ENCODE results near the gene XKR7.
"Not testable (repeated sequence)": the region's sequence is repeated elsewhere in the genome, so short reads cannot be mapped to it uniquely, and the experiment has no call there.

XKR7 gene

GRCh38 chr20:31967830-31968249, at the start of gene XKR7:
Gene XKR7, plus strand, starts transcription at chr20:31968151. Its CDS starts 25 bp downstream, at chr20:31968176.
- FAIRE-seq = no peak

DNA sequence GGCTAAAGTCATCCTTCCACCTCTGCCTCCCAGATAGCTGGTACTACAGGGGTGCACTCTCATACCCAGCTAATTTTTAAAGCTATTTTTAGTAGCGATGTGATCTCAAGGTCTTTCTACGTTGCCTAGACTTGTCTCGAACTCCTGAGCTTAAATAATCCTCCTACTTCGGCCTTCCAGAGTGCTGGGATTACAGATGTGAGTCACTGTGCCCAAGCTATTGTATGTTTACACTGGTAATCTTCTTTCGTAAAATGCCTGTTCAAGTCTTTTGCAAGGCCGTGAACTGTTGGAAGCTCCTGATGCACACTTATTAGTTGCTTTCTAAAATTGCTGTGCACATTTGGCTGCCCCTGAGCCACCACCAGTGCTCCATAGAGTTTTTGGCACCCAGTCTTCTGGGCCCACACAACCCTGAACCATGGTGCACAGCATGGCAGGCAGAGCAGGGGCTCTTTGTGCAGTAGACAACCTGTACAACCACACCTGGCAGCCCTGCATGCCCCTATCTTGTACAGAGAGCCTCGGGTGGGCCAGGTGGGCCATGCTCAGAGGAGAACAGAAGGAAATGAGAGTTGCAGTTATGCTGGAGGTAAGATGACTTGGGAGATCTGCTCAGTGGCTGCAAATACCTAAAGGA, 49.4 kb upstream of the XKR7 start:
- FAIRE-seq = no peak

DNA sequence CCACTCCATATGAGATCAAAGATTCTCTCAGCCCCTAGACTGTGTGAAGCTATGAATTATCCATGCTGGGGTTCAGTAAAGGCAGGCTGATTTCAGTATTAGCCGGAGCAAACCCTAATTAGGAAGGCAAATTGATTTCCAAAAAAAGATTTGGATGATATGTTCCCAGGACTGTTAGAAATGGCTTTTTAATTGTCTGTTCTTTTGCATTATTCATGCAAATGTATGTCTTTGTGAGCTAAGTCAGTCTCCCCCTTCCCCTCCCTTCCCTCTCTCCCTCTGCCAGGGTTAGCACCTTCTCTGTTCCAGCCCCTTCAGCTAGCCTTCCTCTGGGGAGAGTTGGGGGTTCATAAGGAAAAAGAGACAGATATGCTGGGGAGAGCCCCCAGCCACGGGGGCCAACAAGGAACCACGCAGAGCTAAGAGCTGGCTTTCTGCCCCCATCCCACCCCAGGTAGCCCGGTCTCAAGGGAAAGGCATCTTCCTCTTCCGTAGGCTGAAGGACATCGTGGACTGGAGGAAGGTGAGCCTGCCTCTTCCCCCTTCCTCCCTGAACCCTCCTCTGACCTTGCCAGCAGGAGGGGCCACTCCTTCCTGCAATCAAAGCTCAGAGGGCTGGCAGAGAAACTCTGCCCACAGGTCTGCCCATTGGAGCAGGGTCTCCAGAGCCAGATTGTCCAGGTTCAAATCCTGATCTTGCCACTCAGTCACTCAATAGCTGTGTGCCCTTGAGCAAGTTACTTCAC, 48.4 kb upstream of the XKR7 start:
- FAIRE-seq = no peak

GRCh38 chr20:31920275-31920855, 47.6 kb upstream of the XKR7 start:
- no peak for FAIRE-seq

DNA sequence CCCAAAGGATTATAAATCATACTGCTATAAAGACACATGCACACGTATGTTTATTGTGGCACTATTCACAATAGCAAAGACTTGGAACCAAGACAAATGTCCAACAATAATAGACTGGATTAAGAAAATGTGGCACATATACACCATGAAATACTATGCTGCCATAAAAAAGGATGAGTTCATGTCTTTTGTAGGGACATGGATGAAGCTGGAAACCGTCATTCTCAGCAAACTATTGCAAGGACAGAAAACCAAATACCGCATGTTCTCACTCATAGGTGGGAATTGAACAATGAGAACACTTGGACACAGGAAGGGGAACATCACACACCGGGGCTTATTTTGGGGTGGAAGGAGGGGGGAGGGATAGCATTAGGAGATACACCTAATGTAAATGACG, 46.5 kb upstream of the XKR7 start:
- FAIRE-seq = not testable (repeated sequence)

- FAIRE-seq = no peak
Measured at GRCh38 chr20:31922181-31922580, 45.8 kb upstream of the XKR7 start.

DNA sequence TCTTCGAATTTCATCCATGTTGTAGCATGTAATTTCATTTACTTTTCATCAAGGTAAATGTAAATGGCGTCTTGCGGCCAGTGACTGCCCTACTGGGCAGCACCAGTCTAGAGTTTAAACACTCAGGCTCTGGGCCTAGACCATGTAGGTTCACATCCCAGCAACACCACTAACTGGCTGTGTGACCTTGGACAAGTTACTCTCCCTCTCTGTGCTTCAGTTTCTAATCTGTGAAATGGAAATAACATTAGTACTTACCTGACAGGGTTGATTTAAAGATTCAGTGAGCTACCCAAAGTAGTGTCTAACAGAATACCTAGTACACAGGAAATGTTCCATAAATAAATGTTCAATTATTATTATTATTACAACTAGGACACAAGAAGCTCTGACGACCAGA, 45.4 kb upstream of the XKR7 start:
- no peak for FAIRE-seq

- no peak for FAIRE-seq
Measured at GRCh38 chr20:31923388-31924331, 44.3 kb upstream of the XKR7 start.

DNA sequence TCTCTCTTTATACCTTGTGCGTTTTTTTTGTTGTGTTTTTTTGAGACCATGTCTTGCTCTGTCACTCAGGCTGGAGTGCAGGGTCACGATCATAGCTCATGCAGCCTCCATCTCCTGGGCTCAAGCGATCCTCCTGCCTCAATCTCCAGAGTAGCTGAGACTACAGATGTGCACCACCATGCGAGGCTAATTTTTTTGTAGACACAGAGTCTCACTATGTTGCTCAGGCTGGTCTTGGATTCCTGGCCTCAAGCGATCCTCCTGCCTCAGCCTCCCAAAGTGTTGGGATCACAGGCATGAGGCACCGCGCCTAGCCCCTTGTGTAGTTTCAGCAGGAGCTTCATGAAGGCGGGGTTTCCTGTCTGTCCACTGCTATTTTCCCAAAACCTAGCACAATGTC, 43.4 kb upstream of the XKR7 start:
- no peak for FAIRE-seq

DNA sequence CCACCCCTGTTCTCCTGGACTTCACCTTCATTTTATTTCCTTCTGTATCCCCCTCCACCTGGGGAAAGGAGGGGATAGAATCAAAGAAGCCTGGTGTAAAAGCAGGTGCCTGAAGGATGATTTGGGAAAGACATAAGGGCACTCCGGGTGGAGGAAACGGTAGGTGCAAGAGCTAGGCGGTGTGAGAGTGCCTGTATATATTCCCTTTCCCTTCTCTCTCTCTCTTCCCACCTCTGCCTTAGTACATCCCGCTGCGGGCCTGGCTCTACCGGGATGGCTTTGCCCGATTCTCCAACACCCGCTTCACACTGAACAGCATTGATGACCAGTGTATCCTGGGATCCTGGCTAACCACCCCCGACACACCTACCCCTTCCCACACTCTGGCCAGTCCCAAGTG, 42.3 kb upstream of the XKR7 start:
- FAIRE-seq = no peak

DNA sequence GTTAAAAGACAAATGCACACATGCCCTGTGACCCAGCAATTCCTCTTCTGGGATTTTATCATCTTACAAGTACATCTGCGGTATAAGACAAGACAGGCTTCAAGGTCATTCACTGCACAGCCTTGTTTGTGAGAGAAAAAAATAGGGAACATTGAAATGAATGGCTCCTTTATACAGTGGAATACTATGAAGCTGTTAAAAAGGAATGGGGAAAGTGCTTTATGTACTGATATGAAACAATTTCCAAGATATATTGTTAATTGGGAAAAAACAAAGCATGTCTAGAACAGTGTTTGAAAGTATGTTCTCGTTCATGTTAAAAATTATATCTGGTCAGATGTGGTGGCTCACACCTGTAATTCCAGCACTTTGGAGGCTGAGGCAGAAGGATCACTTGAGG, 41.5 kb upstream of the XKR7 start:
- no peak for FAIRE-seq

DNA sequence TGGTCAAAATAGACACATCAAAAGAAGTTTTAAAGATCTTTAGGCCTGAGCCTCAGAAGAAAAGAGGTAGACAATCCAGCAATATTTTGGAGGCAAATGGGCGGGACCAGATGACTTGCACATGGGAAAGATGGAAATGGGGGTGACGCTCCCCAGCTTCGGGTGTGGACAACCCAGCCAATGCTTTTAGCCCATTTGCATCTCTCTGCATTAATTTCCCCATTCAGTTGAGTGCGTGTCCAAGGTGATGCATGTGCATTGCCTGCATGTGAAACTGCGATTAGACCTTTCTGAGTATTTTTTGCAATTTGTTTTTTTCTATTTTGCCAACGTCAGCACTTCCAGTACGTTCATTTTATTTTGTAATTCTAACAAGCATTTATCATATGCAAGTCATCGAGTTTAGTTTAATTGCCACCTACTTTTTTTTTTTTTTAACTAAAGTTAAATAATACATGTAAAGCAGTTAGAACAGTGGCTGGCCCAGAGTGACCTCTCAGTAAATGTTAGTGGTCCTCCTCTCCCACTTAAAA, 40.3 kb upstream of the XKR7 start:
- FAIRE-seq = no peak

- not testable (repeated sequence) for FAIRE-seq
Measured at GRCh38 chr20:31929631-31930030, 38.3 kb upstream of the XKR7 start.

- FAIRE-seq = no peak
Measured at GRCh38 chr20:31930779-31931178, 37.2 kb upstream of the XKR7 start.

GRCh38 chr20:31933698-31934097, 34.3 kb upstream of the XKR7 start:
- FAIRE-seq = no peak

DNA sequence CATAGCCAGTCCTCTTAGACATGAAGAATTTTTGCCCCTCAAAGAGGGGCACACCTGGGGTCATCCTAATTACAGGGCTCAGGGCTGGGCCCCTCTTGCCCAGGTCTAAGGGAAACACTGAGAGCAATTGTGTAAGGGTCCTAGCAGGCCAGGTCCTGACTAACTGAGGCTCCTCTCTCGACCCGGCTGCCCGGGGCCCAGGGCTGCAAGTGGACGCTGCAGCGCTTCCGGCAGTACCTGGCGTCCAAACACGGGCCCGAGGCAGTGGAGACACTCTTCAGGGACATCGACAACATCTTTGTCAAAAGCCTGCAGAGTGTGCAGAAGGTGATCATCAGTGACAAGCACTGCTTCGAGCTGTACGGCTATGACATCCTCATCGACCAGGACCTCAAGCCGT, 33.5 kb upstream of the XKR7 start:
- FAIRE-seq = no peak

GRCh38 chr20:31934968-31935764, 32.8 kb upstream of the XKR7 start:
- FAIRE-seq = no peak

GRCh38 chr20:31936420-31936819, 31.5 kb upstream of the XKR7 start:
- no peak for FAIRE-seq

- no peak for FAIRE-seq
Measured at GRCh38 chr20:31937820-31938219, 30.1 kb upstream of the XKR7 start.

DNA sequence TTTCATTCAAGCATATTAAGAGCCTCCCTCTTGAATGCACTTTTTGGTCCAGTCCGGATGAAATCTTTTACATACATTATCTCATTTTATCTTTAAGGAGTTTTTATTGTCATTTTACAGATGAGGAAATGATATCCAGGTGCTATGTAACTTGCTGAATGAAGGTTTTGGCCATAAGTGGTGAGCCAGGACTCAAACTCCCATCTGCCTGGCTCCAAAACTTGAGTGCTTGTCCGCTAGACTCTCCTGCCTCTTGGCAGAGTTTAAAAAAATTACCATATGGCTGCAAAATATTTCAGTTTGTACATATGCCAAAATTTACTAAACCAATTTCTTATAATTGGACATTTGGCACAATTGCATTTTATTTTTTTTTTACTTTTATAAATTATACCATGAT, 28.3 kb upstream of the XKR7 start:
- no peak for FAIRE-seq

DNA sequence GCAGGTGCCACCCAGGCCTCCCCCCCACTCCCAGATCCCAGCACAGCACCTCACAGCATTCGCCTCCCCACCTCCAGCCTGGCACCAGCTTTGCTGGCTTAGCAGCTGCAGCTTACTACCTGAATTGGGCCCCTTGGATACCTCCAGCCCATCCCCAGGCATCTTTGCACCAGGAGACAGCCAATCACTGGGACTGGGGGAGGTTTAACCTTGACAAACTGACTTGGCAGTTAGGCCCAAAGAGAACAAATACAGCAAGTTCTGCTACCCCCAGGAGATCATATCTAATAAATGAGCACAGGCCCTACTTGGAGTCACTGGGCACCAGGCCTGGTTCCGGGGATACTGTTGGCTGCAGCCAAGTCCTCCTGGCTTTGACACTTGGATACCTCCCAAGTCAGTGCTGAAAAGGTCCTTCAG, 24.9 kb upstream of the XKR7 start:
- FAIRE-seq = no peak

DNA sequence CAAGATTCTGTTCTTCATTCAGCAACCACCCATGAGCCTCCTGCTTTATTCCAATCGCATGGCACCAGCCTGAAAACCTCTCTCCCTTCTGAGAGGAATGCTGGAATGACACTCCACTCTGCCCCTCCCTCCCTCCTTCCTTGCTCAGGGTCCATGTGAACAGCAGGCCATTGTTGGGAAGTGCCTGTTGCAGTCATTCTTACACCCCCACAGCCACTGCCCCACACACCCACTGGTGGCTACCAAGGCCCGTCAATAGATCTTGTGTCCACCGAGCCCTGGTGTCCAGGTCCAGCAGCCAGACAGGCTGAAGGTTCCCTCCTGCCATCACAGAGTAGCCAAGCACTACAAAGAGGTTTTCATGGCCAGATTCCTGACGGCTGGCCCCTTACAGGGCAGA, 22.6 kb upstream of the XKR7 start:
- FAIRE-seq = no peak
